ENCODE data around the gene FRMD7.
"Not testable (repeated sequence)": the region's sequence is repeated elsewhere in the genome, so short reads cannot be mapped to it uniquely, and the experiment has no call there.

FRMD7 gene

GRCh38 chrX:132092439-132093065, 35.3 kb downstream of the FRMD7 start:
- FAIRE-seq = no peak

- FAIRE-seq = no peak
These were observed 37.2 kb downstream of the FRMD7 start for GRCh38 chrX:132090403-132091159.

- no peak for FAIRE-seq
These were observed 39.0 kb downstream of the FRMD7 start for GRCh38 chrX:132088864-132089263.

GRCh38 chrX:132086672-132087071, 41.1 kb downstream of the FRMD7 start:
- no peak for FAIRE-seq

- no peak for FAIRE-seq
These were observed 42.0 kb downstream of the FRMD7 start for GRCh38 chrX:132085786-132086185.

- no peak for FAIRE-seq
These were observed 49.9 kb downstream of the FRMD7 start for GRCh38 chrX:132077912-132078311.

GRCh38 chrX:132077414-132077813, 50.4 kb downstream of the FRMD7 start:
- FAIRE-seq = no peak

GRCh38 chrX:132071254-132071653, 56.6 kb downstream of the FRMD7 start:
- peak; percentile 76 for FAIRE-seq

GRCh38 chrX:132068405-132068804, 59.4 kb downstream of the FRMD7 start:
- no peak for FAIRE-seq

GRCh38 chrX:132063862-132064261, 64.0 kb downstream of the FRMD7 start:
- no peak for FAIRE-seq

- no peak for FAIRE-seq
These were observed 64.5 kb downstream of the FRMD7 start for GRCh38 chrX:132063334-132063733.

- no peak for FAIRE-seq
These were observed 67.8 kb downstream of the FRMD7 start for GRCh38 chrX:132059973-132060540.

- FAIRE-seq = no peak
These were observed 68.8 kb downstream of the FRMD7 start for GRCh38 chrX:132058975-132059374.

- no peak for FAIRE-seq
These were observed 69.8 kb downstream of the FRMD7 start for GRCh38 chrX:132058050-132058449.

- not testable (repeated sequence) for FAIRE-seq
These were observed 76.0 kb downstream of the FRMD7 start for GRCh38 chrX:132051778-132052177.

GRCh38 chrX:132046533-132046932, 81.3 kb downstream of the FRMD7 start:
- no peak for FAIRE-seq

GRCh38 chrX:132045456-132045855, 82.4 kb downstream of the FRMD7 start:
- FAIRE-seq = no peak

GRCh38 chrX:132044953-132045352, 82.9 kb downstream of the FRMD7 start:
- FAIRE-seq = no peak

GRCh38 chrX:132043977-132044376, 83.8 kb downstream of the FRMD7 start:
- FAIRE-seq = no peak

GRCh38 chrX:132041015-132041414, 86.8 kb downstream of the FRMD7 start:
- no peak for FAIRE-seq

GRCh38 chrX:132040066-132040465, 87.8 kb downstream of the FRMD7 start:
- no peak for FAIRE-seq

GRCh38 chrX:132037479-132037993, 90.3 kb downstream of the FRMD7 start:
- FAIRE-seq = no peak

GRCh38 chrX:132034648-132035047, 93.2 kb downstream of the FRMD7 start:
- FAIRE-seq = no peak

GRCh38 chrX:132033166-132033565, 94.7 kb downstream of the FRMD7 start:
- FAIRE-seq = no peak

All from TTC549 (cell line).